Measurements from ENCODE around the gene GALNT9. TPM values are rescaled to one million over a fixed set of nuclear protein-coding genes. Genes with fewer than 3 reads are reported as not detected.
"Not testable (repeated sequence)": the region's sequence is repeated elsewhere in the genome, so short reads cannot be mapped to it uniquely, and the experiment has no call there.

The GALNT9 gene
- total RNA-seq (2013): not detected
- not detected for polyA plus RNA-seq
- polyA minus RNA-seq: not detected in 2 replicates
- 0 to 0.90 (median 0.07) reads per million in 11 experiments for total RNA-seq

DNA sequence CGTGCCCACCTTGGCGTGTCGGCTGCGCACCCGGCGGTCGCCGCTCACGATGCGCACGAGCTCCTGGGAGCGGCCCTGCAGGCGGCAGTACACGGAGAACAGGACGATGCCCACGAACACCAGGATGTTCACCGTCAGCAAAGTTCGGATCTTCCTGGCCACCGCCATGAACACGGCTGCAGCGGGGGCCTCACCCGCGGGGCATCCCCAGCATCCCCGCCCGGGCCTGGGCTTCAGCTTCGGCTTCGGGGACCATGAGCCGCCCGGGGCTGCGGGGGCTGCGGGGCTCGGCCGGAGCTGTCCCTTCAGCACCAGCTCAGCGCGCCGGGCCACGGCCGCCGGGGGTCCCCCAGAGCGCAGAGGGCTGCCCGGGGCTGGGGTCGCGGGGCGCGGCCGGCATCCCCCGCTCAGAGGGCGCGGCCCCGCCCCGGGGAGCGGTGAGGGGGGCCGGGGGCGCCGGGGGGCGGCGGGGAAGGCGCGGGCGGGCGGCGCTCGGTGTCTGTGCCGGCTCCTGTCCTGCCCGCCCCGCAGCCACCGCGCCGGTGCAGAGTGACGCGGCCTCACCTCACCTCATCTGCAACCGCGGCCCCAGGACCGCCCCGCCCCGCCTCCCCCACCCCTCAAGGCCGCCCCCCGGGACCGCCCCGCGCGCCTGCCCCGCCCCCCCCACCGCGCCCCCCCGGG lies at the start of gene GALNT9:
Gene GALNT9, minus strand, starts transcription at position 554 of the 684 bp plus-strand sequence. Its CDS starts 386 bp downstream, at position 168.
- intact Hi-C loops (cut with micrococcal nuclease): no loop called here
- Histone ChIP-seq H2AFZ (ENCODE audit: insufficient read depth, low read depth, low read length, poor library complexity, severe bottlenecking) (no peak within 1 kb of the TSS), H3K36me3 (replicated peaks in 1 of 2; ENCODE audit: control insufficient read depth in 1 of 2, insufficient read depth in 2 of 2, low read length in 2 of 2) (no peaks in the 10 kb centered on the region), H3K4me1 (ENCODE audit: control insufficient read depth in 1 of 2, insufficient read depth in 2 of 2, low read length in 2 of 2) (no peaks in the 10 kb centered on the region), H3K27ac (ENCODE audit: low read depth in 1 of 2, low read length in 2 of 2) (no peak within 1 kb of the TSS), H3K4me2 (replicated peaks; ENCODE audit: extremely low read depth, low read length, poor library complexity, severe bottlenecking) (no peak within 1 kb of the TSS), H3K9ac (ENCODE audit: insufficient read depth, low read length, poor library complexity, severe bottlenecking) (no peak within 1 kb of the TSS), H3K79me2 (ENCODE audit: insufficient read depth, low read length) (no peaks in the 10 kb centered on the region), H4K20me1 (ENCODE audit: insufficient read depth, low read length) (no peaks in the 10 kb centered on the region), H3K4me3 (replicated peaks in 1 of 3; ENCODE audit: low read depth in 2 of 3, low read length in 3 of 3) (no peak within 1 kb of the TSS), H3K27me3 (ENCODE audit: control insufficient read depth in 2 of 2, insufficient read depth in 2 of 2, low read length in 2 of 2) (peaks cover 5 to 50% of the 10 kb centered on the region in 2 donors), H3K9me3 (replicated peaks in 1 of 2; ENCODE audit: control insufficient read depth in 1 of 2, insufficient read depth in 1 of 2, low read length in 2 of 2) (peaks cover 22 to 24% of the 10 kb centered on the region in 2 donors)
- Mint-ChIP-seq H3K4me1 (peaks cover 7% of the 10 kb centered on the region), H3K27me3 (ENCODE audit: low read depth in 3 of 3) (peaks cover 36 to 69% (median 53%) of the 10 kb centered on the region in 3 donors), H3K36me3 (no peaks in the 10 kb centered on the region), H3K4me3 (peak within 1 kb of the TSS in 1 of 2 donors; percentile 76), H3K27ac (no peak within 1 kb of the TSS), H3K9me3 (peaks cover 9 to 22% (median 21%) of the 10 kb centered on the region in 7 donors)
- no peak for TF ChIP-seq CTCF (IDR thresholded peaks at IDR 0.05)
- no peak for DNase-seq
- WGBS (ENCODE audit: insufficient coverage): 6% methylated on average over 65 of the region's 86 CpGs

DNA sequence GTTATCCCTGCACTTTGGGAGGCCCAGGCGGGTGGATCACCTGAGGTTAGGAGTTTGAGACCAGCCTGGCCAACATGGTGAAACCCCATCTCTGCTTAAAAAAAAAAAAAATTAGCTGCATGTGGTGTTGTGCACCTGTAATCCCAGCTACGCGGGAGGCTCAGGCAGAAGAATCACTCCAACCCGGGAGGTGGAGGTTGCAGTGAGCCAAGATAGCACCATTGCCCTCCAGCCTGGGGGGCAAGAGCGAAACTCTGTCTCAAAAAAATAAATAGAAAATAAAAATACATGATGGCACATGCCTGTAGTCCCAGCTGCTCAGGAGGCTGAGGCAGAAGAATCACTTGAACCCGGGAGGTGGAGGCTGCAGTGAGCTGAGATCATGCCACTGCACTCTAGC lies 49.7 kb upstream of the GALNT9 start:
- H3K4me1 ChIP-seq (ENCODE audit: control insufficient read depth in 1 of 2, insufficient read depth in 2 of 2, low read length in 2 of 2); H3K27ac ChIP-seq (ENCODE audit: low read depth in 1 of 2, low read length in 2 of 2); H3K36me3 ChIP-seq (replicated peaks in 1 of 2; ENCODE audit: control insufficient read depth in 1 of 2, insufficient read depth in 2 of 2, low read length in 2 of 2); H3K79me2 ChIP-seq (ENCODE audit: insufficient read depth, low read length); H3K4me3 ChIP-seq (replicated peaks in 1 of 3; ENCODE audit: low read depth in 2 of 3, low read length in 3 of 3); H3K4me3 Mint-ChIP-seq; H3K9ac ChIP-seq (ENCODE audit: insufficient read depth, low read length, poor library complexity, severe bottlenecking); H3K36me3 Mint-ChIP-seq; intact Hi-C loops (cut with micrococcal nuclease); DNase-seq; H3K9me3 ChIP-seq (replicated peaks in 1 of 2; ENCODE audit: control insufficient read depth in 1 of 2, insufficient read depth in 1 of 2, low read length in 2 of 2); H3K27ac Mint-ChIP-seq; H3K4me2 ChIP-seq (replicated peaks; ENCODE audit: extremely low read depth, low read length, poor library complexity, severe bottlenecking); H4K20me1 ChIP-seq (ENCODE audit: insufficient read depth, low read length); H2AFZ ChIP-seq (ENCODE audit: insufficient read depth, low read depth, low read length, poor library complexity, severe bottlenecking); H3K9me3 Mint-ChIP-seq; H3K4me1 Mint-ChIP-seq: not testable (repeated sequence)
- H3K27me3 Mint-ChIP-seq (ENCODE audit: low read depth in 3 of 3): peaks cover 20 to 36% (median 28%) of the 10 kb centered on the region in 3 donors
- peaks cover 0 to 17% of the 10 kb centered on the region in 2 donors for H3K27me3 ChIP-seq (ENCODE audit: control insufficient read depth in 2 of 2, insufficient read depth in 2 of 2, low read length in 2 of 2)
- 100% methylated on average over 3 of the region's 6 CpGs for whole genome bisulfite sequencing (ENCODE audit: insufficient coverage)
